TTC549 (cell line): ENCODE results near the gene DLL4.
"Not testable (repeated sequence)": the region's sequence is repeated elsewhere in the genome, so short reads cannot be mapped to it uniquely, and the experiment has no call there.

Source experiments
- FAIRE-seq: peaks from 2 replicates; lab custom pipeline; 2012; peaks lifted over from hg19 to GRCh38; lab: Jason Lieb, UNC

The DLL4 gene

GRCh38 chr15:40943764-40944365 is 14.7 kb downstream of the DLL4 start:
- FAIRE-seq, result no peak

GRCh38 chr15:40944510-40945296 is 15.6 kb downstream of the DLL4 start:
- FAIRE-seq, result no peak

DNA sequence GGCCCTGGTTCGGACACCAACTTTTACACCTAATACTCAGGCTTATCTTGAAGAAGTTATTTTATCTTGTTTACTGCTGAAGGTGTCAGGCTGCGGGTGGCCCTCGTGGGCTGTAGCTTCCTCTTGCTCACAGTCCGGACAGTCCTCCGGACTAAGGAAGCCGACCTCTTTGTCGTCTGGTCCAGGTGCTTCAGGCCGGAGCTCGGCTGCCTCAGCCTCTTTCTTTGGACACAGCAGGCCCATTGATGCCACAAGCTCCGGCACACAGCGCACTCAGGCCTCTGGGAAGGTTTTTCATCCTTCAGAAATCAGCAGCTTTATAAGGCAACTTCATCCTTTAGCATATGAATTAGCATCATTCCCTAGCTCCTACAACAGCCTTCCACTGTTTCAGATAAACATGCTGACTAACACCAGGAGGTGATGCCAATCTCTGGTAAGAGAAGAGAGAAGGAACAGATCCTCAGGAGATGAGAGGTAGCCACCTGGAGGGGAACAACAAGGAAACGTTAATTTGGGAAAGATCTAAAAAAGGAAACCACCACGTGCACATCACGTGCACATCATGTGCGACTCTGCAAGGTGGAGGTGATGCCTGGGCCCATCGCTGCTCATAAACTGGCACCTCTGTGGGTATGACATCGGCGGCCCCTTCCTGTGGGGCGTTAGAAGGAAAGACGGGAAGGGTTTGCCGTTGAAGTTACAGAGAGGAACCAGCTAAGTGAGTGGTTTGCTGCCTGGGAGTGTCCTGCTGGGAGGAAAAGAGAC is 19.8 kb downstream of the DLL4 start:
- no peak for FAIRE-seq

DNA sequence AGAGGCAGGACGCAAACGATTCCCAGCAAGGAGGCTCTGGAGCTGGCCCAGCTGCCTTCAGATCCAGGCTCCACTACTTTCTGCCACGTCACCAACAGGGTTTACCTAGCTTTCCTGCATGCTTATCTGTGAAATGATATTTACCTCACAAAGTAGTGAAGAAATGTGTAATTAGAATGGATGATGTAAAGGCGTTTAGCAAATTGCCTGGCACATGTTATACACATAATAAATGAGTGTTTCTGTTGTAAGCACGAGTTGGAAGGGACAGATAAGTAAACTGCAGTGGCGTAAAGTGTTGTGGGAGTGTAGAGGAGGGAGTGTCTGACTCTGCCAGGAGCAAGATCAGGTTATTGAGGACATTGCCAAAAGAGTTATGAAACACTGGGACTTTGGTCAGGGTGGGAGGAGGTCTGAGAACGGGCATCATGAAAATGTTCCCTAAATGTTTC is 20.6 kb downstream of the DLL4 start:
- no peak for FAIRE-seq

GRCh38 chr15:40951764-40952163 is 22.6 kb downstream of the DLL4 start:
- no peak for FAIRE-seq

DNA sequence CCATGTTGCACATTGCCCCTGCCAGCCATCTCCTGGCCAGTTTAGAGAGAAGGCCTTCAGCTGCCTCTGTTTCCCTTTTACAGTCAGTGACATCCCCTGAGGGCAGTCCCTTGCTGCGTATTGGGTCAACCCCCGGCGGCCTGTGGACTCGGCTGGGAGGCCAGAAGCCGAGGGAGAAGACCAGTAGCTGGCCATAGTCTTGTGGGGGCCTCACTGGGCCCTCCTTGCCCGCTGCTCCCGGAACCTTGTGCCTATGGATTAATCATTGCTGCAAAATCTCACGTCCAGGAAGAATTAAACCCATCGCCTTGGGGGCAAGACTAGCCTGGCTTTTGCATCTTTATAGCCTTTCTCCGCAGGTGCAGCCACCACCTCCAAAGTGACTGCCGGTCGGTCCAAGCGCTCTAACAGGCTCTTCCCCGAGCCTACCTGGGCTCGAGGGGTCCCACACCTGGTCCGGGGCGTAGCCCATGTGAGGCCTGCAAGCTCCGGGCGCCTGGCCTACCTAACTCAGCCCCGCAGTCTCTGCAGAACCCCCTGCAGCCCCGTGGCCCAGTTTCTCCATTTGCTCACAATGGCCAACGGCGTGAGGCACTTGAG is 23.3 kb downstream of the DLL4 start:
- no peak for FAIRE-seq

GRCh38 chr15:40952901-40953712 is 24.0 kb downstream of the DLL4 start, which contains the start of gene CHAC1:
Gene CHAC1, plus strand, starts transcription at chr15:40953471. Its CDS starts 113 bp downstream, at chr15:40953584.
- FAIRE-seq, result peak; percentile 59

- FAIRE-seq, result no peak
These were observed 24.6 kb downstream of the DLL4 start for GRCh38 chr15:40953713-40954074.

GRCh38 chr15:40954158-40954848 is 25.2 kb downstream of the DLL4 start:
- FAIRE-seq, result not testable (repeated sequence)

- FAIRE-seq, result no peak
These were observed 26.2 kb downstream of the DLL4 start for GRCh38 chr15:40955141-40955903.

GRCh38 chr15:40955930-40956540 is 26.9 kb downstream of the DLL4 start:
- no peak for FAIRE-seq

DNA sequence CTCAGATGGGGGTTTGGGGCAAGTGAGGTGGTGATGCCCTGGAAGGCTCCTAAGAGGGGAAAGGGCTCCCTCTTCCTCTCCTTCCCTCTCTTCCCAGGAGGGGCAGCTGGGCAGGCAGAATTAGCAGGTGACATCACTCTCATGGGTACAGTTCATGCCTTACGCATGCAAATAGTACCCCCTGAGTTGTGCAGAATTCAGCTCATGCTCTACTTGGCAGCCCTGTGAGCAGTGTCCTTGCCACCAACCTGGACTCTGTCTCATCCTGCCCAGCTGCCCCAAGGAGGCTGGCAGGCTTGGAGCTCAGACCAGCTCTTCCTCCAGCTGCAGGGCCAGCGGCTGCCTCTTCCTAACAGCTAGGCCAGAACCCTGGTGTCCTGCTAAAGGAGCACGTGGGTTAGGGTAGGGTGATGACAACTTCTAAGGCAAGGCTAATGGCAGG is 27.4 kb downstream of the DLL4 start:
- FAIRE-seq, result no peak

DNA sequence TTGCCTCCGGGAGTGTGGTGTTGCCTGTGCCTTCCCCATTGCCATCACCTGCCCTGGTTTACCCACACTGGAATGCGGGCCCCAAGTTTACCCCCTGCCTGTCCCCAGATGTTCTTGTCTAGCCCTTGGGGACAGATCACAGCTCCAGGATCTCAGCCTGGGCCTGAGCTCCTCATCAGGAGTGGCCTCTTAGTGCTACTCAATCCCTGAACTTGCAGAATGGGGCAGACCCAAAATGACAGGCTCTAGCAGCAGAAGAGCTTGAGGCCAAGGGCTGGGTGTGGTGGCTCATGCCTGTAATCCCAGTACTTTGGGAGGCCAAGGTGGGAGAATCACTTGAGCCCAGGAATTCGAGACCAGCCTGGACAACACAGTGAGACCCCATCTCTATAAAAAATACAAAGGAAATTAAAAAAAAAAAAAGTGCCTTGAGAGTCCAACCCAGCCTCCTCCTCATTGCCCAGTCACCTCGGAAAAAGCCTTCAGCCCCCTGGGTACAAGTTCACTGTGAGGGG is 28.0 kb downstream of the DLL4 start:
- FAIRE-seq, result no peak

GRCh38 chr15:40957581-40958051 is 28.5 kb downstream of the DLL4 start:
- no peak for FAIRE-seq

DNA sequence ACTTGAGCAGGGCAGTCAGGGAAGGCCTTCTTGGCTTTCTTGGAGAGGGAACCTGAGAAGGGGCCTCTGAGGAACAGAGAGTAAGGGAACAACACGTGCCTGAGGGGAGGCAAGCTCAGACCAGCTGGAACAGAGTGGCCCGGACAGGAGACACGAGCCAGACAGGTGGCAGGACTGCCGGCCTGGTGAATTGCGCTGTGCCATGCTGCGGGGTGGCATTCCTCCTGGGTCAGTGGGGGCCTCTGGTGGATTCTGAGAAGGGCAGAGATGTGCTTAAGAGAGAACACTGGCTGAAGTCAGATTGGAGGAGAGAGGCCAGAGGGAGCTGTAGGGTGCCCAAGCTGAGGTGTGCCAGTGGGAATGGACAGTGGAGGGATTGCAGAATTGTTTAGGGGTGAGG is 29.0 kb downstream of the DLL4 start:
- no peak for FAIRE-seq

- no peak for FAIRE-seq
These were observed 29.6 kb downstream of the DLL4 start for GRCh38 chr15:40958723-40959122.

GRCh38 chr15:40959331-40960141 is 30.4 kb downstream of the DLL4 start:
- no peak for FAIRE-seq

DNA sequence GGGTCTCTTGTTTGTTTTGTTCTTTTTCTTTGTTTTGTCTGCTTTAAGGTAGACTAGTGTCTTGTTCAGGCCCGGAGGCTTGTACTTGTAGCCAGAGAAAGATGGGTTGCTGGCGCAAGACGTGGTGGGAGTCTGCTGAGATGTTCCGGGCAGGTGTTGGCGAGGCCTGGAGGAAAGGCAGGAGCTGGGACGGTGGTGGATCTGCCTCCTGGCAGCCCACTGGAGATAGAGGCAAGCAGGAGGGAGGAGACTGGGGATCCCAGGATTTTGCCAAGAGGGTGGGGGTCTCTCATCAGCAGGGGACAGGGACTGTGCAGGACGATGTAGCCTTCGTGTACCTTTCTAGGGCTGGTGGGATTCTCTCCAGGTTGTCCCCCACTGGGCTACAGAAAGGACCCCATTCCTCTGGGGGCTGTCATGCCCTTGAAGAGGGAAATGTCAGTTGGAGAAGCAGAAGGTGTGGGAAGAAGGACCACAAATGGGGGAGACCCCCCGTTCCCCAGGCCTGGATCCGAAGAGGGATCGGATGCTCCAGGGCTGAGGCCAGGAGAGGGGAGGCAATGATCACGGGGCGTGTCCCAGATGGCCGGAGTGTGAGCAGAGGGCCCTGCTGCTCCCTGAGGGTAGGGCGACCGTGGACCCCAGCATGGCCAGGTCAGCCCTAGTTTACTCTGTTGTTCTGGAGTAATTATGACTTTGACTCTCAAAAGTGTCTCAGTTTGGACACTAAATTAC is 31.2 kb downstream of the DLL4 start:
- FAIRE-seq, result no peak
